ENCODE measurements around the gene KDM7A. TPM values are rescaled to one million over a fixed set of nuclear protein-coding genes. Genes with fewer than 3 reads are reported as not detected.

Gene KDM7A
- polyA plus RNA-seq, 1 of the 3 experiments (the other 2 are of a cell fraction) = 0.94 TPM

DNA sequence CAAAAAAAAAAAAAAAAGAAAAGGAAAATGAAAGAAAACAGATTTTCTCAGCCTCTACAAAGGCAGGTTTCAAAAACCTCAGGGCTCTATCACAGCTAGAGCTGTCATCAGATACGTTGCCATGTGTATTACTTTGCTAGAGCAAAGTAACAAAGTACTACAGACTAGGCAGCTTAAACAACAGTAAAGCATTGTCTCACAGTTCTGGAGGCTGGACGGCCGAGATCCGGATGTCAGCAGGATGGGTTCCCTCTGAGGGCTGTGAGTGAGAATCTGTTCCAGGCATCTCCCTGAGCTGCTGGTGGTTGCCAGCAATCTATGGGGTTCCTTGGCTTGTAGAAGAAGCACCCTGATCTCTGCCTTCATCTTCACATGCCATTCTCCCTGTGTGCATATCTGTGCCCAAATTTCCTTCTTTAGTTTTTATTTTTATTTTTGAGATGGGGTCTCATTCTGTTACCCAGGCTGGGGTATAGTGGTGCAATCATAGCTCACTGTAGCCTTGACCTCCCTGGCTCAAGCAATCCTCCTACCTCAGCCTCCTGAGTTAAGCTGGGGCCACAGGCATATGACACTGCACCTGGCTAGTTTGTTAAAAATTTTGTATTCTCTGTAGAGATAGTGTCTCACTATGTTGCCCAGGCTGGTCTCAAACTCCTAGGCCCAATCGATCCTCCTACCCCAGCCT lies 48.9 kb upstream of the KDM7A start:
- H3K27me3 ChIP-seq (ENCODE audit: insufficient read depth) = peaks cover 30% of the 10 kb centered on the region
- H3K4me2 ChIP-seq = no peak overlapping the region
- H2AFZ ChIP-seq (ENCODE audit: low read depth) = no peak overlapping the region
- WGBS (ENCODE audit: low lambda C conversion rate) = 67% methylated on average over 5 of the region's 5 CpGs
- no peaks in the 10 kb centered on the region for H4K20me1 ChIP-seq (ENCODE audit: insufficient read depth)
- POLR2A ChIA-PET = no interaction called here
- no peak for TF ChIP-seq RAD21 (IDR thresholded peaks at IDR 0.05; ENCODE audit: low read length)
- TF ChIP-seq FOSL2 (IDR thresholded peaks at IDR 0.05; ENCODE audit: borderline replicate concordance, low read depth) = no peak
- no peak for TF ChIP-seq FOXJ3 (CRISPR knock-in tag; IDR thresholded peaks at IDR 0.05)
- TF ChIP-seq POLR2AphosphoS5 (IDR thresholded peaks at IDR 0.05; ENCODE audit: low read depth, low read length) = no peak
- TF ChIP-seq CHD2 (IDR thresholded peaks at IDR 0.05; ENCODE audit: low read length, partially characterized antibody) = no peak
- TF ChIP-seq, protein P1, sequence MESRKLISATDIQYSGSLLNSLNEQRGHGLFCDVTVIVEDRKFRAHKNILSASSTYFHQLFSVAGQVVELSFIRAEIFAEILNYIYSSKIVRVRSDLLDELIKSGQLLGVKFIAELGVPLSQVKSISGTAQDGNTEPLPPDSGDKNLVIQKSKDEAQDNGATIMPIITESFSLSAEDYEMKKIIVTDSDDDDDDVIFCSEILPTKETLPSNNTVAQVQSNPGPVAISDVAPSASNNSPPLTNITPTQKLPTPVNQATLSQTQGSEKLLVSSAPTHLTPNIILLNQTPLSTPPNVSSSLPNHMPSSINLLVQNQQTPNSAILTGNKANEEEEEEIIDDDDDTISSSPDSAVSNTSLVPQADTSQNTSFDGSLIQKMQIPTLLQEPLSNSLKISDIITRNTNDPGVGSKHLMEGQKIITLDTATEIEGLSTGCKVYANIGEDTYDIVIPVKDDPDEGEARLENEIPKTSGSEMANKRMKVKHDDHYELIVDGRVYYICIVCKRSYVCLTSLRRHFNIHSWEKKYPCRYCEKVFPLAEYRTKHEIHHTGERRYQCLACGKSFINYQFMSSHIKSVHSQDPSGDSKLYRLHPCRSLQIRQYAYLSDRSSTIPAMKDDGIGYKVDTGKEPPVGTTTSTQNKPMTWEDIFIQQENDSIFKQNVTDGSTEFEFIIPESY (IDR thresholded peaks at IDR 0.05; ENCODE audit: borderline replicate concordance, low read depth) = no peak
- TF ChIP-seq RCOR1 (IDR thresholded peaks at IDR 0.05; ENCODE audit: low read length) = no peak
- TF ChIP-seq, protein P2, sequence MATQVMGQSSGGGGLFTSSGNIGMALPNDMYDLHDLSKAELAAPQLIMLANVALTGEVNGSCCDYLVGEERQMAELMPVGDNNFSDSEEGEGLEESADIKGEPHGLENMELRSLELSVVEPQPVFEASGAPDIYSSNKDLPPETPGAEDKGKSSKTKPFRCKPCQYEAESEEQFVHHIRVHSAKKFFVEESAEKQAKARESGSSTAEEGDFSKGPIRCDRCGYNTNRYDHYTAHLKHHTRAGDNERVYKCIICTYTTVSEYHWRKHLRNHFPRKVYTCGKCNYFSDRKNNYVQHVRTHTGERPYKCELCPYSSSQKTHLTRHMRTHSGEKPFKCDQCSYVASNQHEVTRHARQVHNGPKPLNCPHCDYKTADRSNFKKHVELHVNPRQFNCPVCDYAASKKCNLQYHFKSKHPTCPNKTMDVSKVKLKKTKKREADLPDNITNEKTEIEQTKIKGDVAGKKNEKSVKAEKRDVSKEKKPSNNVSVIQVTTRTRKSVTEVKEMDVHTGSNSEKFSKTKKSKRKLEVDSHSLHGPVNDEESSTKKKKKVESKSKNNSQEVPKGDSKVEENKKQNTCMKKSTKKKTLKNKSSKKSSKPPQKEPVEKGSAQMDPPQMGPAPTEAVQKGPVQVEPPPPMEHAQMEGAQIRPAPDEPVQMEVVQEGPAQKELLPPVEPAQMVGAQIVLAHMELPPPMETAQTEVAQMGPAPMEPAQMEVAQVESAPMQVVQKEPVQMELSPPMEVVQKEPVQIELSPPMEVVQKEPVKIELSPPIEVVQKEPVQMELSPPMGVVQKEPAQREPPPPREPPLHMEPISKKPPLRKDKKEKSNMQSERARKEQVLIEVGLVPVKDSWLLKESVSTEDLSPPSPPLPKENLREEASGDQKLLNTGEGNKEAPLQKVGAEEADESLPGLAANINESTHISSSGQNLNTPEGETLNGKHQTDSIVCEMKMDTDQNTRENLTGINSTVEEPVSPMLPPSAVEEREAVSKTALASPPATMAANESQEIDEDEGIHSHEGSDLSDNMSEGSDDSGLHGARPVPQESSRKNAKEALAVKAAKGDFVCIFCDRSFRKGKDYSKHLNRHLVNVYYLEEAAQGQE (IDR thresholded peaks at IDR 0.05; ENCODE audit: low read depth, low read length) = no peak
- no peak for TF ChIP-seq TAF1 (IDR thresholded peaks at IDR 0.05; ENCODE audit: borderline replicate concordance, low read depth, low read length)
- TF ChIP-seq, protein P3, sequence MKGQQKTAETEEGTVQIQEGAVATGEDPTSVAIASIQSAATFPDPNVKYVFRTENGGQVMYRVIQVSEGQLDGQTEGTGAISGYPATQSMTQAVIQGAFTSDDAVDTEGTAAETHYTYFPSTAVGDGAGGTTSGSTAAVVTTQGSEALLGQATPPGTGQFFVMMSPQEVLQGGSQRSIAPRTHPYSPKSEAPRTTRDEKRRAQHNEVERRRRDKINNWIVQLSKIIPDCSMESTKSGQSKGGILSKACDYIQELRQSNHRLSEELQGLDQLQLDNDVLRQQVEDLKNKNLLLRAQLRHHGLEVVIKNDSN (IDR thresholded peaks at IDR 0.05; ENCODE audit: borderline replicate concordance, low read depth) = no peak
- TF ChIP-seq RXRA (IDR thresholded peaks at IDR 0.05; ENCODE audit: borderline replicate concordance, low read depth) = no peak
- TF ChIP-seq RFX5 (IDR thresholded peaks at IDR 0.05; ENCODE audit: low read length) = no peak
- TF ChIP-seq MXI1 (IDR thresholded peaks at IDR 0.05; ENCODE audit: low read depth, low read length) = no peak
- TF ChIP-seq ELF1 (IDR thresholded peaks at IDR 0.05) = no peak
- no peak for TF ChIP-seq NFIC (IDR thresholded peaks at IDR 0.05; ENCODE audit: borderline replicate concordance)
- TF ChIP-seq EZH2phosphoT487 (IDR thresholded peaks at IDR 0.05; ENCODE audit: borderline replicate concordance, low read depth) = no peak
- no peak for TF ChIP-seq SMC3 (IDR thresholded peaks at IDR 0.05; ENCODE audit: low read depth, low read length)
- TF ChIP-seq, protein P4, sequence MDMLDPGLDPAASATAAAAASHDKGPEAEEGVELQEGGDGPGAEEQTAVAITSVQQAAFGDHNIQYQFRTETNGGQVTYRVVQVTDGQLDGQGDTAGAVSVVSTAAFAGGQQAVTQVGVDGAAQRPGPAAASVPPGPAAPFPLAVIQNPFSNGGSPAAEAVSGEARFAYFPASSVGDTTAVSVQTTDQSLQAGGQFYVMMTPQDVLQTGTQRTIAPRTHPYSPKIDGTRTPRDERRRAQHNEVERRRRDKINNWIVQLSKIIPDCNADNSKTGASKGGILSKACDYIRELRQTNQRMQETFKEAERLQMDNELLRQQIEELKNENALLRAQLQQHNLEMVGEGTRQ (IDR thresholded peaks at IDR 0.05; ENCODE audit: borderline replicate concordance, low read depth, low read length) = no peak
- no peaks in the 10 kb centered on the region for H3K9me3 ChIP-seq
- no peaks in the 10 kb centered on the region for H3K79me2 ChIP-seq (ENCODE audit: insufficient read depth)
- CTCF ChIA-PET = interaction anchor here (1.0 to 1.1 kb wide), 2 partner anchors 13 to 101 kb away, joined by 3 read pairs; no protein-coding TSS in a partner anchor
- H3K9me2 ChIP-seq = no peaks in the 10 kb centered on the region
- H3F3A ChIP-seq (replicated peaks; ENCODE audit: insufficient read depth) = no peaks in the 10 kb centered on the region
- no peak overlapping the region for H3K4me3 ChIP-seq (ENCODE audit: low read depth in 2 of 2, low read length in 1 of 2)
- no peak overlapping the region for H3K9ac ChIP-seq
- H3K27ac ChIP-seq (ENCODE audit: low read depth in 2 of 2, low read length in 1 of 2) = no peak overlapping the region
- H3K36me3 ChIP-seq (replicated peaks in 1 of 2; ENCODE audit: control insufficient read depth in 1 of 2, insufficient read depth in 2 of 2, low read length in 1 of 2) = no peaks in the 10 kb centered on the region
- DNase-seq = no peak
- peaks cover 0 to 5% of the 10 kb centered on the region in 2 experiments; a peak in 1 of 4 replicates for H3K4me1 ChIP-seq (ENCODE audit: control insufficient read depth in 1 of 2, insufficient read depth in 2 of 2, low read depth in 1 of 2, low read length in 1 of 2)
